ENCODE measurements around the gene ASTN2.

GRCh38 chr9:116558818-116559540 lies 855.9 kb downstream of the ASTN2 start:
- TF ChIP-seq CTCF (IDR thresholded peaks at IDR 0.05; ENCODE audit: low read depth, low read length, poor library complexity, severe bottlenecking) (no peak), EZH2phosphoT487 (IDR thresholded peaks at IDR 0.05; ENCODE audit: borderline replicate concordance, low read length) (no peak)

All from DOHH2 (cell line).